H7 (cell line): Measurements from ENCODE around the gene NCKAP5. TPM values are rescaled to one million over a fixed set of nuclear protein-coding genes. Genes with fewer than 3 reads are reported as not detected.
"Not testable (repeated sequence)": the region's sequence is repeated elsewhere in the genome, so short reads cannot be mapped to it uniquely, and the experiment has no call there.

ENCODE experiments used
- DNase-seq: peaks from one replicate; pipeline ENCODE4 v3.0.0; 2012
- H3K27me3 ChIP-seq: 2 replicates; pipeline ENCODE4 v1.6.0; 2011; ENCODE audit warnings: mild to moderate bottlenecking, low read length; ENCODE audit not compliant: control insufficient read depth, insufficient read depth
- H3K36me3 ChIP-seq: replicated peaks from 2 replicates; pipeline ENCODE4 v1.5.1; 2011; ENCODE audit warnings: low read length; ENCODE audit not compliant: control insufficient read depth, insufficient read depth
- H3K4me3 ChIP-seq: 2 replicates; pipeline ENCODE4 v1.5.1; 2011; ENCODE audit warnings: low read depth, mild to moderate bottlenecking, control low read depth, low read length, moderate library complexity; ENCODE audit not compliant: insufficient read depth
- total RNA-seq: library from RNA; depleted of rRNA; stranded (reverse); fragments of >200 nt; shearing (Covaris generic); gene quantifications from 2 replicates; pipeline ENCODE4 v1.2.3, GENCODE V29; 2014

The NCKAP5 gene
- total RNA-seq, 1 experiment from 2014 or later: 0.55 TPM

- no peak for DNase-seq
- no peaks in the 10 kb centered on the region for H3K36me3 ChIP-seq
These were observed 335.7 kb downstream of the NCKAP5 start for GRCh38 chr2:133232556-133232955.

DNA sequence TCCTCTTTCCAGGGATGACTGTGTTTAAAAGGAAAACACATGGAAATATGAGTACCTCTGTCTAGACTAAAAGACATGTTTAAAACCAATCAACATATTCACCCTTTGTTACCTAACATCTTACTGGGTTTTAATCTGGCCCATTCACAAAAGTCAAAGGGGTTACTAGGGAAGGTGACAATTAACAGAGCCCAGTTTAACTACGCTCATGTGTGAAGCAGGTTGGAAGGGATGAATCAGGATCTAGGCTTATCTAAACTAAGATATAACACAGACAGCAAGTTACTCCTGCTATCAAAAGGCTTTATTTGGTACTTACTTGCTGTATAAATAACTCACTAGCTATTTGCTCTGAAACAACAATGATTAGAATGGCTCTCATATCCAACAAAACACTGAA lies 337.0 kb downstream of the NCKAP5 start:
- Histone ChIP-seq H3K4me3 (no peak overlapping the region), H3K36me3 (no peaks in the 10 kb centered on the region), H3K27me3 (no peaks in the 10 kb centered on the region)
- DNase-seq: no peak

More at GRCh38 chr2:133232556-133232955, 335.7 kb downstream of the NCKAP5 start:
- Histone ChIP-seq H3K4me3 (no peak overlapping the region), H3K27me3 (no peaks in the 10 kb centered on the region)

DNA sequence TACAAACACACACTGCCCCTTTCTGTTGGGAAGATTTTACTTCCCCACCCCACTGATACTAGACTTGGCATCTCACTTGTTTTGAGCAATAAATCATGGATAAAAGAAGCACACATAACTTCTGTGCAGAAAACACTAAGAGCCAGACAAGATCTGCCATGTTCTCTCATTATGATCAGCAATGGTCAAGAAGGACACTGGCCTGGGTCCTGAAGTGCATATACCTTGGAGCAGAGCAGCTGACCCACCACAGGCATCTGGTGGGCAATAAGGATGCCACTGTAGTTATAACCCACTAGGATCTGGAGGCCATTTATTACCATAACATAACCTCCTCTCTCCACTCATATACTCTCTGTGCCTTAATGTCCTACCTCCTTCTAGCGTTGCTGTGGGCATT lies 338.3 kb downstream of the NCKAP5 start:
- DNase-seq: no peak

GRCh38 chr2:133223226-133223625 lies 345.0 kb downstream of the NCKAP5 start:
- no peaks in the 10 kb centered on the region for H3K36me3 ChIP-seq
- H3K4me3 ChIP-seq: no peak overlapping the region
- no peak for DNase-seq
- no peaks in the 10 kb centered on the region for H3K27me3 ChIP-seq

More for the DNA sequence above, 338.3 kb downstream of the NCKAP5 start:
- H3K27me3 ChIP-seq: no peaks in the 10 kb centered on the region
- no peaks in the 10 kb centered on the region for H3K36me3 ChIP-seq
- H3K4me3 ChIP-seq: no peak overlapping the region

DNA sequence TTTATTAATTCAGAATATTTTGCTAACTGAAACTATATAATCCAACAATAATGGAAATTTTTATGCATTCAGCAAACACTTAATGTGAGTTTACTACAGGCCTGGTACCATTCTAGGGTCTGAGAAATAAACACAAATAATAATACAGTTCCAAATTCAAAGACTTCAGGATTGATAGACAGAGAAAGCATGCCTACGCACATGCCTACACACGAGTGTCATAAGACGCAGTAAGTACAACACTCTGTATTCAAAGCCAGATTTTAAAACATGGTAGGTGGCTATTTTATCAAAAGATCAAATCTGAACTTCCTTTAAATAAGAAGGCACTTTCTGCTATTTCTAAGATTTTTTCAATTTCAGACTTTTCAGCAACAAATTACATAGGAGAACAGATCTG lies 346.9 kb downstream of the NCKAP5 start:
- Histone ChIP-seq H3K4me3 (no peak overlapping the region), H3K27me3 (no peaks in the 10 kb centered on the region), H3K36me3 (no peaks in the 10 kb centered on the region)
- DNase-seq: no peak

DNA sequence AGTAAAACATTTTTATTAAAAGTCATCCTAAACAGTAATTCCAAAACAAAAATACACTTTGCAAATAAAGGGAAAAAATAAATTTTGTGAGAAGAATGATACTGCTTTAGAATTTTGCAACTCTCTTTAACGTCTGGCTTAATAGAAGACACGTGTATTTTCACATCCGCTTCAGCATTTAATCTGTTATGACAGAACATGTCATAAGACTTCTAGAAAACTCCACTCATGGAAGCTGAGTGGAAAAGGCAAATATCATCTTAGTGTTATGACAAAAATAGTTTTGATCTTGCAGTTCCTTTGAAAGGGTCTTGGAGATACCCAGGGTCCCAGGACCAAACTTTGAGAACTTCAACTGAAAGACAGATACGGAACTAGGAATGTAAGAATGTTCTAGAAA lies 350.1 kb downstream of the NCKAP5 start:
- no peak for DNase-seq
- Histone ChIP-seq H3K36me3 (no peaks in the 10 kb centered on the region), H3K27me3 (no peaks in the 10 kb centered on the region), H3K4me3 (no peak overlapping the region)

DNA sequence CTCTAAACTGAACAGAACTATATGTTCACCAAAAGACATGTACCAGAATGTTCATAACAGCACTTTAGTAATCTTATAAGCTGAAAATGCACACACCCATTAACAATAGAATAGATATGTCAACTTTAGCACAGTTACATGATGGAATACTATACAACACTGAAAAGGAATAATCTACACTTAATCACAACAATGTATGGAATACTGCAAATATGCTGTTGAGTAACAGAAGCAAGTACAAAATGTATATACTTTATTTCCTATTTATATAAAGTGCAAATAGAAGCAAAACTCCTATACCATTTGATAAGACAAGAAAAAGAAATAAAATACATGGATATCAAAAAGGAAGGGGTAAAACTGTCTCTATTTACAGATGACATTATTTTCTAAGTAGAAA lies 352.8 kb downstream of the NCKAP5 start:
- no peak for DNase-seq
- Histone ChIP-seq H3K27me3 (no peaks in the 10 kb centered on the region), H3K4me3 (no peak overlapping the region), H3K36me3 (no peaks in the 10 kb centered on the region)

- DNase-seq: no peak
- Histone ChIP-seq H3K27me3 (no peaks in the 10 kb centered on the region; the same call in 1 of the 2 replicates), H3K4me3 (no peak overlapping the region), H3K36me3 (no peaks in the 10 kb centered on the region)
These were observed 354.6 kb downstream of the NCKAP5 start for GRCh38 chr2:133213651-133214050.

GRCh38 chr2:133209325-133209724 lies 358.9 kb downstream of the NCKAP5 start:
- no peaks in the 10 kb centered on the region for H3K36me3 ChIP-seq
- no peak for DNase-seq
- H3K4me3 ChIP-seq: no peak overlapping the region
- no peaks in the 10 kb centered on the region; the same call in 1 of the 2 replicates for H3K27me3 ChIP-seq

DNA sequence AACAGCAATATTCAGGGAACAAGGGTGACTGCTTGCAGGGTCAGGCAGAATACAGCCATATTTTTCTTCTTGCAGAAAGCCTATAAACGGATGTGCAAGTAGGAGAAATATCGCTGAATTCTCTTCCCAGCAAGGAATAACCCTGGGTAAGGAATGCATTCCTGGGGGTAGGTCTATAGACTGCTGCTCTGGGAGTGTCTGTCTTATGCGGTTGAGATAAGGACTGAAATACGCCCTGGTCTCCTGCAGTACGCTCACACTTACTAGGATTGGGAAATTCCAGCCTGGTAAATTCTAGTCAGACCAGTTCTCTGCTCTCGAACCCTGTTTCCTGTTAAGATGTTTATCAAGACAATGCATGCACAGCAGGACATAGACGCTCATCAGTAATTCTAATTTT lies 361.6 kb downstream of the NCKAP5 start:
- not testable (repeated sequence) for DNase-seq, H3K4me3 ChIP-seq, H3K27me3 ChIP-seq, H3K36me3 ChIP-seq

DNA sequence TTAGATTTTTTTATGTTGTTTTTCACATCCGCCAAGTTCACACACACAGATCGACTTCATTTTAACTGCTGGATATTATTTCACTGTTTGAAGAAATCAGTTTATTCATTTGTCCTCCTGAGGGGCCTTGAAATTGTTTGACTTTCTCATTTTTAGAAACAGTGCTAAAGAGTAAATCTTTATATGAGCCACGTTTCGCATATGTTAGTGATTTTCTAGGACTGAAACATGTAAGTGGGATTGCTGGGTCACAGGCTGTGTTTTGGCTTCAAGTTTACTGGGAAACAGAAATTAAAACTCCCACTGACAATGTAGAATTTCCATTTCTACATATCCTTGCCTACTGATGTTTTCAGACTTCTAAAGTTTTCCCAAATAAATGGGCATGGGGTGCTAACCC lies 363.8 kb downstream of the NCKAP5 start:
- Histone ChIP-seq H3K27me3 (no peaks in the 10 kb centered on the region), H3K4me3 (no peak overlapping the region), H3K36me3 (no peaks in the 10 kb centered on the region)
- DNase-seq: no peak

DNA sequence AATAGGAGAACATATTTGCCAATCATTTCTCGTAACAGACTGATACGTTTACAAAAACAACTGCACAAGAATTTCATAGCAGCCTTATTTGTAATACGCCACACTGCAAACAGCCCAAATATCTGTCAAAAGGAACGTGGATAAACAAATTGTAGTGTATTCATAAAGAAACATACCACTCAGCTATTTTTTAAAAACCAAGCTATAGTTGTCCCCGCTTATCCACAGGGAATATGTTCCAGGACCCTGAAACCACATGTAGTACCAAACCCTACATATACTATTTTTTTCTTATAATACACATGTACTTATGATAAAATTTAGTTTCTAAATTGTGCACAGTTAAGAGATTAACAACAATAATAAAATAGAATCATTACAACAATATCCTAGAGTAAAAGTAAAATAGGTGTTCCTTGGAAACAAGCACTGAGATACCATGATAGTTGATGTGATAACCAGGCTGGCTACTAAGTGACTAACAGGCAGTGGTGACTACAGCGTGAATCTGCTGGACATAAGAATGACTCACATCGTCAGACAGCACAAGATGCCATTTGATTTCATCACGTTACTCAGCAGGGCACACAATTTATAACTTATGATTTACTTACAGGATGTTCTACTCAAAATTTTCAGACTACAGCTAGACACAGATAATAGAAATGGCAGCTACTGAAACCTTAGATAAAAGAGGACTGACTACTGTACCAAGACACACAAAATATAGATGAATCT lies 367.4 kb downstream of the NCKAP5 start:
- H3K4me3 ChIP-seq: no peak overlapping the region
- H3K36me3 ChIP-seq: no peaks in the 10 kb centered on the region
- H3K27me3 ChIP-seq: no peaks in the 10 kb centered on the region
- no peak for DNase-seq

GRCh38 chr2:133198678-133199077 lies 369.6 kb downstream of the NCKAP5 start:
- no peak overlapping the region for H3K4me3 ChIP-seq
- no peaks in the 10 kb centered on the region for H3K36me3 ChIP-seq
- no peak for DNase-seq
- no peaks in the 10 kb centered on the region for H3K27me3 ChIP-seq

GRCh38 chr2:133197156-133197555 lies 371.1 kb downstream of the NCKAP5 start:
- Histone ChIP-seq H3K36me3 (no peaks in the 10 kb centered on the region), H3K4me3 (no peak overlapping the region), H3K27me3 (no peaks in the 10 kb centered on the region)
- DNase-seq: no peak

GRCh38 chr2:133194777-133195335 lies 373.4 kb downstream of the NCKAP5 start:
- Histone ChIP-seq H3K36me3 (no peaks in the 10 kb centered on the region), H3K27me3 (no peaks in the 10 kb centered on the region), H3K4me3 (no peak overlapping the region)
- DNase-seq: no peak

DNA sequence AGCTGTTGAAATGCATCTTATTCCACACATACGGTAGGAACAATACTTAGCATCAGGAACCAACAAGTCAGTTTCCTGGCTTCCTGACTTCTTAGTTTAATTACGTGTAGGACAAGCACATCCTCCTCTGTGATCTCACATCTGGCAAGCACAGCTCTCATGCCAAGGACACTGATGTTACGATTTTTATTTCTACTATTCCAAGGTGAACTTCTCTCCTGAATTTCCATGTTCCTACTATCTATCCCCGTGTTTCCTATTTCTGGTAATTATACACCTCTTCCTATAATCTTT lies 374.0 kb downstream of the NCKAP5 start:
- no peak for DNase-seq
- H3K27me3 ChIP-seq: no peaks in the 10 kb centered on the region
- no peak overlapping the region for H3K4me3 ChIP-seq
- no peaks in the 10 kb centered on the region for H3K36me3 ChIP-seq
